Ishikawa (cell line): ENCODE measurements around the gene ENOX1.

Source experiments
- EP300 ChIP-seq: IDR thresholded peaks from 2 replicates; pipeline ENCODE4 v1.6.1; 2012; ENCODE audit warnings: borderline replicate concordance
- MAX ChIP-seq: IDR thresholded peaks from 2 replicates; pipeline ENCODE4 v1.6.1; 2012
- NFIC ChIP-seq: IDR thresholded peaks from 2 replicates; pipeline ENCODE4 v1.6.1; 2012
- TCF12 ChIP-seq: IDR thresholded peaks from 2 replicates; pipeline ENCODE4 v1.6.1; 2012; ENCODE audit warnings: low read depth
- YY1 ChIP-seq: IDR thresholded peaks from 2 replicates; pipeline ENCODE4 v1.6.1; 2012; ENCODE audit warnings: low read depth

- no peak for TF ChIP-seq MAX
- TF ChIP-seq YY1: no peak
- TF ChIP-seq TCF12: no peak
- no peak for TF ChIP-seq NFIC
- TF ChIP-seq EP300: no peak
Observed at GRCh38 chr13:43544631-43545030, 242.1 kb downstream of the ENOX1 start.
